Hematopoietic multipotent progenitor cell treated with erythropoietin and hydrocortisone succinate and interleukin-3 and kit ligand, for 15 days (in vitro differentiated cells): Measurements from ENCODE around the gene BANP.
"Not testable (repeated sequence)": the region's sequence is repeated elsewhere in the genome, so short reads cannot be mapped to it uniquely, and the experiment has no call there.

Experiments
- DNase-seq: peaks from one replicate; pipeline ENCODE4 v3.0.0-alpha.2; 2015; ENCODE audit warnings: low spot score

Gene BANP

GRCh38 chr16:87968541-87968940, 17.3 kb downstream of the BANP start:
- DNase-seq = no peak

GRCh38 chr16:87970186-87970585, 19.0 kb downstream of the BANP start:
- no peak for DNase-seq

GRCh38 chr16:87971933-87972332, 20.7 kb downstream of the BANP start:
- DNase-seq = no peak

- no peak for DNase-seq
Measured at GRCh38 chr16:87973717-87974116, 22.5 kb downstream of the BANP start.

DNA sequence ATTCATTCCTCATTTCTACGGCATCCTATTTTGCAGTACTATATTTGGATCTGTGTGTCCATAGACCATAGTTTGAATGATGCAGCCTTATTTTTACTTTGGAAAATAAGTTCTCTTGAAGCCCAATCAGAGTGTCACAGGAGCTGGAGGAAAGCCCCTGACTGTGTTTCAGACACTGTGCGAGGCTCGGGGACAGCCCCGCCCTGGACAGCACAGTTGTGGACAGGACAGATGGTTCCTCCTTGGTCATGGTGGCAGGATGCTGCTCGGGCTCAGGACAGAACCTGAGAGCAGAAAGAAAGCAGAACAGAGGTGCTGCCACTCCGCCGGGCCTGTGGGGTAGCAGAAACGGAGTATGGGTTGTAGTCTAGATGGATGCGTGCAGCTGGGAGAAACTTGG, 22.9 kb downstream of the BANP start:
- no peak for DNase-seq

- no peak for DNase-seq
Measured at GRCh38 chr16:87976665-87977064, 25.4 kb downstream of the BANP start.

- no peak for DNase-seq
Measured at GRCh38 chr16:87978127-87978526, 26.9 kb downstream of the BANP start.

DNA sequence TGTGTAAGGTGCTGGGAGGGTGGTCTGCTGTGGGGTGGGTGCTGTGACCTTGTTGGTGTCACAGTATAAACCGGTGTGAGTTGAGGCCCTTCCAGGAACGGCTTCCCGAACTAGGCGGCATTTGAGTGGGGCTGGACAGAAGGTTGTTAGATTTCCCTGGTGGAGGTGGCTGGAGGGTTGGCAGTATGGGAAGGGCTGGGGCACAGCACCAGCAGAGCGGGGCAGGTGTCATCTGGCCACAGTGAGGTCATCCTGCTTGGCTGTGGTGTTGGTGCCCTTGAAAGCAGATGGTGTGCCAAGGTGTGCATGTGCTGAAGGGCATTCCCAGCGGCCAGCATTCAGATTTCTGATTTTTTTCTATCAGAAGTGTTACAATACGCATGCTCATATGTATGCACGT, 28.1 kb downstream of the BANP start:
- DNase-seq = no peak

DNA sequence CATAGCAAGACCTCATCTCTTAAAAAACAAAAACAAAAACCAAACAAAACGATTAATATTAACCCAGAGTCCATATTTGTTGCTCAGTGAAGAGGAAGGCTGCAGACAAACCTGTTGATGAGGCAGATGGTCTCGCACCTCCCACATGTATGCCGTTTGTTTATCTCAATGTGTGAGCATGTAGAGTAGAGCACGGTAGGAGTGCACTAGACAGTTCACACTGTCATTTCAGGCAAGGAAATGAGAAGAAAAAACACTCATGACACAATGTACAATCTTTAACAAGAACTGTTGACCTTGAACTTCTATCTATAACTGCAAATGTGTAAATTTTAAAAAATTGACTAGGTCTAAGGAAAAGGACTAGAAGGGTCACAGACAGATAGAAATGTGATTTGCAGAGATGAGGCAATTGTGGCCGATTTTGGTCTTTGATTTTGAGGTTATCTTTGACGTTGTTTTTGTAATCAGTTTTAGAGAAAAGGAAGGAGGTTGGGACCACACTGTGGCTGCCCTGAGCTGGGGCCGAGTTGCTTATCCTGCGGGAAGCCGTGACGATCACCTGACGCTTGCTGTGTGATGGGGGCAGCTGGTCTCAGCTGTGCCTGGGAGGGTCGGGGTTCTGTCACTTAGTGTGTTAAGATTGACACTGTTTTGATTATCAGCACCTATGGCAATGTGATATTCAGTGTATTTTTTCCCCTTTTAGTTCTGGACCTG, 28.8 kb downstream of the BANP start:
- DNase-seq = not testable (repeated sequence)

GRCh38 chr16:87981376-87981775, 30.1 kb downstream of the BANP start:
- DNase-seq = not testable (repeated sequence)

GRCh38 chr16:87982581-87983041, 31.4 kb downstream of the BANP start:
- DNase-seq = no peak

DNA sequence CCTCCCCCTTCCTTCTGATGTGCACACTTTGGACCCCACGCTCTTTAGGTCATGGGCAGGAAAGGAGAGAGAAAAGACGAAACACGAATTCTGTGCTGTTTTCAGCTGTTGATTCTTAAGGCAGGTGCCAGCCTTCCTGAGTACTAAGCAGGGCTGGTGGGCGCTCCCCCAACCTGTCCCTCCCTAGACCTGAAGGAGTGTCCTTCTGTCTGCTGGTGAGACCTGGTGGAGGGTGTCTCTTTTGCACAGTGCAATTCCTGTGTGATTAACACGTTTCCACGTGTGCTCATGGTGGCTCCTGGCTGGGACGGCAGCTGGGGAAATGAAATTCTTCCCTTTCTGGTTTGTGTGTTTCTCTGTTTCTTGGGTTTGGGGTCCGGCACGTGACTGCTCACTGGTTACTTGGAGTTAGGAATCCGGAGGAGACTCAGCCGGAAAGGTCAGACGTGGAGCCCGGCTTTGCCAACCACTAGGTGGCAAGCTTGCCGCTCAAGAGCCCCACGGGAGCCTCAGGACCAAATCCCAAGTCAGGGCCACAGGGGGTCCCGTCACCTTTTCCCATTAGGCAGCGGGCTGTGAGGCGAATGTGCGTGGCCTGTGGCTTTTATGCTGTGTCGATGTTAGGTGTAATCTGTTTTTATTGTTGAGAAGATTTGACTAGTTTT, 32.0 kb downstream of the BANP start:
- not testable (repeated sequence) for DNase-seq

GRCh38 chr16:87983737-87984097, 32.5 kb downstream of the BANP start:
- DNase-seq = not testable (repeated sequence)

DNA sequence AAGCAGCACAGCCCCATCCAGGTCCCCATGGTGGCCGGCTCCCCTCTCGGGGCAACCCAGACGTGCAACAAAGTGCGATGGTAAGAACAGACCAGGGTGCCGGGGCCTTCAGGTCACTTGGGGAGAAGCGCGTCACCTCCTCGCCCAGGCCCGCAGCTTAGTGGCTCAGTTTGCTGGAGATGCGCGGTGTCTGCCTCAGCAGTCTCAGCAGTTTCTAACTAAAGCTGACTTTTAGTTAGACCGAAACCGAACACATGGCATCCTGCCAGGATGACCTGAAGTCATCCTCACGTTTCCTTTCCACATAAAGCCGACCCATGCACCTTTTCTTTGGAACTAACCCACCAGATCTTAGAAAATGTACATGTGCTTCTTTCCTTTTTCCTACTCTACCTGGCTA, 32.9 kb downstream of the BANP start:
- DNase-seq = not testable (repeated sequence)

DNA sequence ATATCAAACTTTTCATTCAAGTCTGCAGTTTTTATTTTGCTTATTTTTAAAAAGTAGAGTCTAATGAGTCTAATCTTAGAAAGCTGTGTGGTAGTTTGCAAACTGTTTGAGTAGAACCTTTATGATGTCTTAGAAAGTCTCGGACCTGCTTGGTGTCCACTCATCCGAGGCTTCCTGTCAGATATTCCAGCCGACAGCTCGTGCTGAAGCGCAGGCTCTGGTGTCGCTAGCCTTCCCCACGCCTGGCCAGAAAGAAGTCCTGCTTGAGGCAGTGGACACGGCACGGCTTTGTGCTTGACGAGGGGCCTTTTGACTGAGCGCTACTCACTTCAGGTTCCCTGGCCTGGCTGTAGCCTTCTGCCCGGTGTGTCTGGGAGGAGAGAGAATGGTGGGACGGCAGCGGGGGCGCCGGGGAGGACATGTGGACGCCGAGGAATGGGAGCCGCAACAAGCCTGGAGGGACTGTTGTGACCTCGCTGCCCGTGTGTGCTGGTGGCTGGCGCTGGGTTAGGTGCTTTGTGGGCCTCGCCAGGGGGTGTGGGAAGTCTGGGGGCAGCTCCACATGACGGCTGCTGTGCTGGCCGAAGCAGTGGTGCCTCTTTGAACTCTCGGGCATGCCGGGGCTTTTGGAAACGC, 33.5 kb downstream of the BANP start:
- DNase-seq = no peak

DNA sequence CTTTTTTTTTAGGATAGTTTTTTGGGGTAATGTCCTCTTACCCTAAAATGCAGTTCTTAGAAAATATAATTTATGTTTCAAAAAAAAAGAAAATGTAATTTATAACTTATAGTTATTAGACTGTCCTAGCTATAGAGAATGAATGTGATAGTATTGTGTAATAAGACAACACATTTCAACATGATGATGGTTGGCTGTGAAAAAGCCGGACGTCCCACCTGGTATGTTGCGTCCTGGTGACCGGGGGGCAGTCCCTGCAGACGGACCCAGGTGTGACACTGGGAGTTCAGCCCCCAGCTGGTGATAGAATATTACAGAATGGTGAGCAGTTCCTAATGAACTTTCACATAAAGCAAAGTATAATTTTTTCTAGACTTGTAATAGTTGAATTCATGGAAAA, 34.3 kb downstream of the BANP start:
- DNase-seq = not testable (repeated sequence)

DNA sequence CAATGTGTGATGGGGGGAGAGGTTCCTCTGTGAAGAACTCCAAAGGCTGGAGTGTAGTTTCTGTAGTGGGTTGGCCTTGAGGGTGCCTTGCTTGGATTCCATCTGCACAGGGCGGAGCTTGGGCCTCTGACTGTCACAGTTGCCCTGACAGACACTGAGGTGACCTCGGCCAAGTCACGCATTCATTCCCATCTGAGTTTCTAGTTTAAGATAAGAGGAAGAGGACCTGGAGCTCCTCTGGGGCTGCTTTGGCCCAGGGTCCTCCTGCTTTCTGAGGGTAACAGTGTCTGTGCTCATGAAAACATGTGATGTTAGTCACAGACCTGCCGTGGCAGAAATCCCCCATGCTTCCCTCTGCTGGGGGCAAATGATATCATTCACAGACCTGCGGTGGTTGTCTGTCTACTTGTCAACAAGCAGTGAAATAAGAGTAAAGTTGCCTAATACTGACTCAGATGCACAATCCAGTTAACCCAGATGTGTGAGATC, 35.2 kb downstream of the BANP start:
- DNase-seq = not testable (repeated sequence)

GRCh38 chr16:87988596-87988995, 37.4 kb downstream of the BANP start:
- not testable (repeated sequence) for DNase-seq

DNA sequence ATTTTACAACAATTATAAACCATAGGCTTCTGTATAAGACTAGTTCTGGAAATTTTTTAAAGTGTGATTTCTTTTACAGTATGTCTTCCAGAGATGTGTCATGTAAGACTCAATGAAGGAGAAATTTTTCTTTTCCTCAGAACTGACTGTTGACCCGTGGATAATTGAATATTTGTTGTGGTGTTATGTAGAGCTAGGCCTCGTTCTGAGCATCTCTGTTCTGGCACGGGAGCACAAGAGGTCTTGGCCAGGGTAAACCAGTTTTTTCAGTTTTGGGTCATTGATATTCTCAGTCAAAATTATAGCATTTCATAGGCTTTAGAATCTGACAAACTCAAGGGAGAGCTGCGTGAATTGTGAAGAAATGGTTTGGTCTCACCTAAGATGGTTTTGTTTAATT, 39.0 kb downstream of the BANP start:
- not testable (repeated sequence) for DNase-seq

DNA sequence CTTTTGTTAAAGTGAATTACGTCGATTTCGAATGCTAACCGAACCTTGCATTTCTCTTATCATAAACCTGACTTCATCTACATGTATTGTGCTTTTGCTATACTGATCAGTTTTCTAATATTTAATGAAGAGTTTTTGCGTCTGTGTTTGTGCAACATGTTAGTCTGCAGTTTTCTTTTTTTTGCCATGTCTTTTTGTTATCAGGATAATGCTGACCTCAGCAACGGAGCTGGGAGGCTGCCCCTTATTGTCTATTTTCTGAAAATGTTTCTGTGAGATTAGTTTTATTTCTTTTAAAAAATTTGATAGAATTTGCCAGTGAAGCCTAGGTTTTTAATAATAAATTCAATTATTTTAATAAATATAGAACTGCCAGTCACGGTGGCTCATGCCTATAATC, 40.9 kb downstream of the BANP start:
- DNase-seq = not testable (repeated sequence)

GRCh38 chr16:87993901-87994300, 42.7 kb downstream of the BANP start:
- DNase-seq = no peak

DNA sequence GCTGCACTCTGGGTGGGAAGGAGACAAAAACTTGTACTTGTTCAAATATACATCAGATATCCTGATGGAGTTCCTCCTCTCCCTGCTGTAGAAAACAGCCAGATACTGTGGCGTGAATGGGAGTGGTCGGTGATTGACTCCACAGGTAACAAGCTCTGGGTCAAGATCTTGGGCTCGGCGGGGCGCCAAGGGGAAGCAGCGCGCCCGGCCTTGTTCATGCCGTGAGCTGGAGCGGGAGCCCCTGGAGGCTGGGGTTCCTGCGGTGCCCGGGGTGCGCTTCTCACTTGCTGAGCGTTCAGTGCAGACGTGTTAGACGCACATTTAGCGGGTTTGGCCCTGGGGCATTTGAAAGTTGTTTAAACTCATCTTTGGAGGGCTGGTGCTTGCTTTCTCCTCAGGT, 44.4 kb downstream of the BANP start:
- DNase-seq = no peak
